Endothelial cell of umbilical vein (primary cell): ENCODE data around the gene GPAM. TPM values are rescaled to one million over a fixed set of nuclear protein-coding genes. Genes with fewer than 3 reads are reported as not detected.
"Not testable (repeated sequence)": the region's sequence is repeated elsewhere in the genome, so short reads cannot be mapped to it uniquely, and the experiment has no call there.

ENCODE experiments used
- BruUV-seq: library from RNA; stranded (reverse); fragments of 400-500 nt; replicated peaks from 2 replicates; lab custom pipeline; 2021; lab: Mats Ljungman, UMichigan
- CTCF ChIA-PET: fragments of 300-600, 350-600 bp; sonication (Branson Sonifier 250); formaldehyde crosslinking; loops from one replicate; lab custom pipeline; 2021; ENCODE audit warnings: antibody characterized with exemption, inconsistent platforms; lab: Charles Lee
- POLR2A ChIA-PET: fragments of 300-600, 350-600 bp; sonication (Branson Sonifier 250); formaldehyde crosslinking; loops from one replicate; lab custom pipeline; 2021; ENCODE audit warnings: antibody characterized with exemption, inconsistent platforms; lab: Charles Lee
- DNase-seq: peaks from one replicate; pipeline ENCODE4 v3.0.0-alpha.2; 2011; ENCODE audit warnings: low read depth, low spot score
- FAIRE-seq: peaks from 2 replicates; lab custom pipeline; 2011; peaks lifted over from hg19 to GRCh38; lab: Jason Lieb, UNC
- H2AFZ ChIP-seq: 2 replicates; pipeline ENCODE4 v1.6.0; 2012; ENCODE audit warnings: low read depth, low read length, control low read depth, inconsistent platforms
- H3K27ac ChIP-seq: 2 replicates; pipeline ENCODE4 v1.5.1; 2011; ENCODE audit warnings: low read depth, mild to moderate bottlenecking, control low read depth, low read length, moderate library complexity; ENCODE audit not compliant: insufficient read depth
- H3K27me3 ChIP-seq, 2 experiments: 2 replicates each; pipeline versions ENCODE4 v1.6.0 to v1.6.1; 2011; ENCODE audit warnings: low read length in 2 of 2, mixed read lengths in 1 of 2; ENCODE audit not compliant: control insufficient read depth in 2 of 2, insufficient read depth in 2 of 2
- H3K36me3 ChIP-seq, 2 experiments: 2 replicates in 1 of 2; 3 replicates in 1 of 2; pipeline ENCODE4 v1.5.1; 2011; ENCODE audit warnings: low read length in 2 of 2, mild to moderate bottlenecking in 1 of 2, moderate library complexity in 1 of 2; ENCODE audit not compliant: control insufficient read depth in 2 of 2, insufficient read depth in 2 of 2; ENCODE audit errors: extremely low read depth in 1 of 2
- H3K4me1 ChIP-seq: 3 replicates; pipeline ENCODE4 v1.5.1; 2011; ENCODE audit warnings: mild to moderate bottlenecking, low read length; ENCODE audit not compliant: control insufficient read depth, insufficient read depth; ENCODE audit errors: extremely low read depth
- H3K4me2 ChIP-seq: 2 replicates; pipeline ENCODE4 v1.6.1; 2011; ENCODE audit warnings: low read length, control low read depth, mixed read lengths; ENCODE audit not compliant: insufficient read depth
- H3K4me3 ChIP-seq, 3 experiments: fragments of 200-600 bp in 1 of 3; sonication (generic), shearing (Covaris generic) in 1 of 3; replicated peaks in 1 of 3; 2 replicates each; pipeline ENCODE4 v1.5.1; 2011 to 2016; ENCODE audit warnings: control low read depth in 3 of 3, low read length in 3 of 3, mild to moderate bottlenecking in 2 of 3, inconsistent platforms in 1 of 3, low read depth in 1 of 3, moderate library complexity in 1 of 3; ENCODE audit not compliant: insufficient read depth in 1 of 3
- H3K79me2 ChIP-seq: 2 replicates; pipeline ENCODE4 v1.6.0; 2012; ENCODE audit warnings: low read length, inconsistent platforms; ENCODE audit not compliant: control insufficient read depth, insufficient read depth
- H3K9ac ChIP-seq: replicated peaks from 2 replicates; pipeline ENCODE3; 2011; ENCODE audit warnings: low read length, control low read depth; ENCODE audit not compliant: insufficient read depth; ENCODE audit errors: extremely low read depth
- H3K9me1 ChIP-seq: replicated peaks from 3 replicates; pipeline ENCODE4 v1.6.0; 2011; ENCODE audit warnings: mild to moderate bottlenecking, low read length; ENCODE audit not compliant: control insufficient read depth, insufficient read depth; ENCODE audit errors: extremely low read depth
- H3K9me3 ChIP-seq: replicated peaks from 2 replicates; pipeline ENCODE4 v1.5.1; 2012; ENCODE audit warnings: low read length, inconsistent platforms; ENCODE audit not compliant: control insufficient read depth, insufficient read depth
- H4K20me1 ChIP-seq: replicated peaks from 2 replicates; pipeline ENCODE3; 2011; ENCODE audit warnings: mild to moderate bottlenecking, low read length; ENCODE audit not compliant: control insufficient read depth, insufficient read depth; ENCODE audit errors: extremely low read depth
- FOS ChIP-seq: IDR thresholded peaks from 2 replicates; pipeline ENCODE4 v1.6.1; 2011; ENCODE audit warnings: mild to moderate bottlenecking, low read length, moderate library complexity, borderline replicate concordance; ENCODE audit not compliant: insufficient read depth
- dilution Hi-C: fragments of 300-500 bp; cut with MboI; formaldehyde crosslinking; loops from one replicate; pipeline ENCODE4 v1.15.0; 2019; ENCODE audit warnings: low sequenced_read_pairs; ENCODE audit not compliant: extremely low pct_ligation_motif_present
- intact Hi-C: fragments of 100-400 bp; cut with micrococcal nuclease; formaldehyde crosslinking; loops from one replicate; pipeline ENCODE4 v1.10.0; 2022
- polyA plus RNA-seq, 4 experiments: library from polyadenylated mRNA; depleted of rRNA in 3 of 4; stranded (reverse) in 3 of 4; unstranded in 1 of 4; fragments of >200 nt; gene quantifications; 2 replicates each; pipeline versions ENCODE4 v1.2.1 to v1.2.3, GENCODE V29; 2011 to 2012; ENCODE audit warnings: missing spikeins in 1 of 4
- total RNA-seq: library from RNA; stranded (reverse); gene quantifications from 2 replicates; pipeline ENCODE4 v1.2.3, GENCODE V29; 2021
- TF ChIP-seq, protein P1 (sequence below), 2 donors: IDR thresholded peaks; 1 replicate in 1 of 2; 2 replicates in 1 of 2; pipeline ENCODE4 v1.5.1; 2011; ENCODE audit warnings: low read length in 2 of 2, mild to moderate bottlenecking in 2 of 2, moderate library complexity in 2 of 2, control low read depth in 1 of 2, inconsistent platforms in 1 of 2, low read depth in 1 of 2; ENCODE audit not compliant: insufficient read depth in 1 of 2; ENCODE audit errors: extremely low read depth in 1 of 2

The GPAM gene
- total and polyA plus RNA-seq, 2 donors (not counting 3 experiments of a cell fraction or from before 2014, with no cell fraction given), result 3.4 to 9.7 TPM

- Histone ChIP-seq H3K27me3 (no peaks in the 10 kb centered on the region), H4K20me1 (no peaks in the 10 kb centered on the region), H3K4me1 (no peaks in the 10 kb centered on the region), H2AFZ (no peak overlapping the region), H3K4me2 (no peak overlapping the region), H3K36me3 (no peaks in the 10 kb centered on the region), H3K27ac (no peak overlapping the region), H3K4me3 (no peak overlapping the region), H3K9ac (no peak overlapping the region), H3K79me2 (no peaks in the 10 kb centered on the region), H3K9me3 (no peaks in the 10 kb centered on the region), H3K9me1 (no peaks in the 10 kb centered on the region)
- ChIA-PET POLR2A (no interaction called here), CTCF (interaction anchor here (0.8 to 3.4 kb wide), 10 partner anchors 9 to 1370 kb away, joined by 3 to 68 read pairs (median 6); no protein-coding TSS in a partner anchor)
- BruUV-seq, result no TSS peak
- intact Hi-C loops, result loop anchor here (1.0 kb wide), 2 partner anchors 198 to 1370 kb away; no protein-coding TSS in a partner anchor
- dilution Hi-C loops, result no loop called here
- FAIRE-seq, result peak; percentile 75
- peak; percentile 27 for DNase-seq
- TF ChIP-seq, protein P1, sequence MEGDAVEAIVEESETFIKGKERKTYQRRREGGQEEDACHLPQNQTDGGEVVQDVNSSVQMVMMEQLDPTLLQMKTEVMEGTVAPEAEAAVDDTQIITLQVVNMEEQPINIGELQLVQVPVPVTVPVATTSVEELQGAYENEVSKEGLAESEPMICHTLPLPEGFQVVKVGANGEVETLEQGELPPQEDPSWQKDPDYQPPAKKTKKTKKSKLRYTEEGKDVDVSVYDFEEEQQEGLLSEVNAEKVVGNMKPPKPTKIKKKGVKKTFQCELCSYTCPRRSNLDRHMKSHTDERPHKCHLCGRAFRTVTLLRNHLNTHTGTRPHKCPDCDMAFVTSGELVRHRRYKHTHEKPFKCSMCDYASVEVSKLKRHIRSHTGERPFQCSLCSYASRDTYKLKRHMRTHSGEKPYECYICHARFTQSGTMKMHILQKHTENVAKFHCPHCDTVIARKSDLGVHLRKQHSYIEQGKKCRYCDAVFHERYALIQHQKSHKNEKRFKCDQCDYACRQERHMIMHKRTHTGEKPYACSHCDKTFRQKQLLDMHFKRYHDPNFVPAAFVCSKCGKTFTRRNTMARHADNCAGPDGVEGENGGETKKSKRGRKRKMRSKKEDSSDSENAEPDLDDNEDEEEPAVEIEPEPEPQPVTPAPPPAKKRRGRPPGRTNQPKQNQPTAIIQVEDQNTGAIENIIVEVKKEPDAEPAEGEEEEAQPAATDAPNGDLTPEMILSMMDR (IDR thresholded peaks at IDR 0.05; ENCODE audit: extremely low read depth in 1 of 2, insufficient read depth in 1 of 2, low read depth in 1 of 2, low read length in 2 of 2), result peak; percentile 71 to 90
- TF ChIP-seq FOS, result no peak
These were observed 67.7 kb downstream of the GPAM start for GRCh38 chr10:112115781-112116385.

GRCh38 chr10:112109779-112110178 lies 73.8 kb downstream of the GPAM start:
- intact Hi-C loops, H3K9me1 ChIP-seq, H3K27ac ChIP-seq, H3K36me3 ChIP-seq, H3K4me3 ChIP-seq, H3K9ac ChIP-seq, CTCF ChIA-PET, H3K27me3 ChIP-seq, H4K20me1 ChIP-seq, BruUV-seq, H3K4me2 ChIP-seq, POLR2A ChIA-PET, H3K4me1 ChIP-seq, FAIRE-seq, dilution Hi-C loops, H2AFZ ChIP-seq, H3K79me2 ChIP-seq, H3K9me3 ChIP-seq, DNase-seq: not testable (repeated sequence)

Other genes starting within 250 kb of the GPAM start
- not detected in 2 replicates for gene TECTB, start 99.6 kb upstream of the GPAM start, total RNA-seq
- gene TECTB, start 99.6 kb upstream of the GPAM start, polyA plus RNA-seq, result not detected in 2 replicates
- 0.76 and 2.1 TPM in 2 replicates for gene ACSL5, start 190.4 kb upstream of the GPAM start, total RNA-seq
- 1.4 and 1.5 TPM in 2 replicates for gene ACSL5, start 190.4 kb upstream of the GPAM start, polyA plus RNA-seq